CD14-positive monocyte (primary cell): Measurements from ENCODE around the gene ITGA5. TPM values are rescaled to one million over a fixed set of nuclear protein-coding genes. Genes with fewer than 3 reads are reported as not detected.

Experiments
- DNase-seq, 3 donors: peaks; one replicate each; pipeline ENCODE4 v3.0.0-alpha.2; 2011 to 2022
- H2AFZ ChIP-seq: 2 replicates; pipeline ENCODE4 v1.6.0; 2012; ENCODE audit warnings: mild to moderate bottlenecking, low read depth, low read length, inconsistent platforms; ENCODE audit not compliant: insufficient read depth, poor library complexity, severe bottlenecking
- H3K27ac ChIP-seq, 2 donors: 1 replicate in 1 of 2; 2 replicates in 1 of 2; pipeline ENCODE4 v1.5.1; 2012 to 2013; ENCODE audit warnings: low read length in 2 of 2, control low read depth in 1 of 2, inconsistent platforms in 1 of 2, low read depth in 1 of 2, mild to moderate bottlenecking in 1 of 2
- H3K27me3 ChIP-seq, 2 donors: one replicate each; pipeline versions ENCODE4 v1.6.0 to v1.6.1; 2011 to 2013; ENCODE audit warnings: low read length in 2 of 2; ENCODE audit not compliant: control insufficient read depth in 2 of 2, insufficient read depth in 2 of 2
- H3K36me3 ChIP-seq, 2 donors: replicated peaks in 1 of 2; 1 replicate in 1 of 2; 2 replicates in 1 of 2; pipeline versions ENCODE4 v1.5.1 to v1.6.1; 2012 to 2013; ENCODE audit warnings: low read length in 2 of 2, control low read depth in 1 of 2, inconsistent platforms in 1 of 2, mild to moderate bottlenecking in 1 of 2; ENCODE audit not compliant: insufficient read depth in 2 of 2, control insufficient read depth in 1 of 2
- H3K4me1 ChIP-seq, 2 donors: 1 replicate in 1 of 2; 2 replicates in 1 of 2; pipeline versions ENCODE4 v1.5.1 to v1.6.1; 2012 to 2013; ENCODE audit warnings: low read length in 2 of 2, control low read depth in 1 of 2, inconsistent platforms in 1 of 2, mild to moderate bottlenecking in 1 of 2, moderate library complexity in 1 of 2; ENCODE audit not compliant: insufficient read depth in 2 of 2, control insufficient read depth in 1 of 2
- H3K4me2 ChIP-seq: replicated peaks from 2 replicates; pipeline ENCODE3; 2012; ENCODE audit warnings: low read length, moderate library complexity, mild to moderate bottlenecking; ENCODE audit not compliant: poor library complexity, severe bottlenecking; ENCODE audit errors: extremely low read depth
- H3K4me3 ChIP-seq, 3 experiments: fragments of 200-600 bp in 1 of 3; sonication (generic) in 1 of 3; replicated peaks in 1 of 3; 1 replicate in 2 of 3; 2 replicates in 1 of 3; pipeline ENCODE4 v1.5.1; 2011 to 2013; ENCODE audit warnings: low read length in 3 of 3, mild to moderate bottlenecking in 3 of 3, control low read depth in 2 of 3, low read depth in 2 of 3, inconsistent platforms in 1 of 3, moderate library complexity in 1 of 3
- H3K79me2 ChIP-seq: 2 replicates; pipeline ENCODE4 v1.6.0; 2012; ENCODE audit warnings: mild to moderate bottlenecking, control low read depth, inconsistent platforms, low read length, moderate library complexity; ENCODE audit not compliant: insufficient read depth
- H3K9ac ChIP-seq: 2 replicates; pipeline ENCODE4 v1.6.0; 2017; ENCODE audit warnings: low read length, mild to moderate bottlenecking; ENCODE audit not compliant: insufficient read depth, poor library complexity, severe bottlenecking
- H3K9me3 ChIP-seq, 2 donors: replicated peaks in 1 of 2; 1 replicate in 1 of 2; 2 replicates in 1 of 2; pipeline versions ENCODE4 v1.5.1 to v1.6.1; 2012 to 2013; ENCODE audit warnings: low read length in 2 of 2, control low read depth in 1 of 2; ENCODE audit not compliant: control insufficient read depth in 1 of 2, insufficient read depth in 1 of 2
- H4K20me1 ChIP-seq: 2 replicates; pipeline ENCODE4 v1.6.0; 2012; ENCODE audit warnings: mild to moderate bottlenecking, low read length, control low read depth, moderate library complexity; ENCODE audit not compliant: insufficient read depth
- H3K27ac Mint-ChIP-seq, 7 donors: one replicate each; pipeline ENCODE4 v1.8.0; 2020; ENCODE audit warnings: mild to moderate bottlenecking in 7 of 7, mixed read lengths in 7 of 7, moderate library complexity in 6 of 7, inconsistent platforms in 2 of 7
- H3K27me3 Mint-ChIP-seq, 3 donors: one replicate each; pipeline ENCODE4 v1.8.0; 2021 to 2022; ENCODE audit warnings: low read depth in 3 of 3, mild to moderate bottlenecking in 3 of 3, mixed read lengths in 3 of 3, moderate library complexity in 3 of 3, inconsistent platforms in 1 of 3
- H3K36me3 Mint-ChIP-seq, 2 donors: one replicate each; pipeline ENCODE4 v1.8.0; 2020; ENCODE audit warnings: mixed read lengths in 2 of 2, inconsistent platforms in 1 of 2, mild to moderate bottlenecking in 1 of 2
- H3K4me1 Mint-ChIP-seq: one replicate; pipeline ENCODE4 v1.8.0; 2020; ENCODE audit warnings: mild to moderate bottlenecking, mixed read lengths
- H3K4me3 Mint-ChIP-seq, 2 donors: one replicate each; pipeline ENCODE4 v1.8.0; 2020; ENCODE audit warnings: mild to moderate bottlenecking in 2 of 2, mixed read lengths in 2 of 2, moderate library complexity in 1 of 2
- H3K9me3 Mint-ChIP-seq, 7 donors: one replicate each; pipeline ENCODE4 v1.8.0; 2020 to 2022; ENCODE audit warnings: mixed read lengths in 7 of 7, mild to moderate bottlenecking in 6 of 7, moderate library complexity in 6 of 7, inconsistent platforms in 2 of 7
- CTCF ChIP-seq: fragments of 200-600 bp; IDR thresholded peaks from one replicate; pipeline ENCODE4 v1.8.0; 2022; ENCODE audit warnings: antibody characterized with exemption, mild to moderate bottlenecking
- WGBS: methylation state at CpG from one replicate; pipeline ENCODE4 v1.1.5; 2013; ENCODE audit warnings: missing lambda C conversion rate; ENCODE audit not compliant: insufficient coverage; 5-methylcytosine and 5-hydroxymethylcytosine counted together
- intact Hi-C, 2 donors: fragments of 100-400 bp; cut with micrococcal nuclease; formaldehyde crosslinking; loops; one replicate each; pipeline versions ENCODE4 v1.15.0 to v1.15.1; 2023
- polyA plus RNA-seq, 3 donors: library from polyadenylated mRNA; depleted of rRNA in 1 of 3; unstranded in 2 of 3; stranded (reverse) in 1 of 3; fragments of 300-500 nt in 2 of 3; fragments of >200 nt in 1 of 3; fragmentation: Illumina TruSeq in 2 of 3; gene quantifications; 1 replicate in 2 of 3; 2 replicates in 1 of 3; pipeline ENCODE4 v1.2.3, GENCODE V29; 2012 to 2021

ITGA5 gene
- polyA plus RNA-seq, 3 donors: 85.5 to 142 (median 99.4) TPM

GRCh38 chr12:54368025-54368708 lies 50.9 kb downstream of the ITGA5 start:
- Histone ChIP-seq H4K20me1 (peaks cover 45% of the 10 kb centered on the region), H3K27ac (peak overlapping the region; percentile 42 to 76), H3K36me3 (peaks cover 32 to 40% of the 10 kb centered on the region in 2 donors), H3K79me2 (peaks cover 8% of the 10 kb centered on the region), H3K4me2 (peak overlapping the region; percentile 75), H2AFZ (no peak overlapping the region), H3K9ac (peak overlapping the region; percentile 39), H3K27me3 (no peaks in the 10 kb centered on the region), H3K9me3 (no peaks in the 10 kb centered on the region), H3K4me3 (peak overlapping the region in 2 of 3 experiments; percentile 5 to 66), H3K4me1 (peaks cover 65 to 74% of the 10 kb centered on the region in 2 donors)
- H3K27me3 Mint-ChIP-seq: peaks cover 0 to 2% (median 0%) of the 10 kb centered on the region in 3 donors
- H3K36me3 Mint-ChIP-seq: peaks cover 29 to 38% of the 10 kb centered on the region in 2 donors
- peaks cover 0 to 2% (median 0%) of the 10 kb centered on the region in 7 donors for H3K9me3 Mint-ChIP-seq
- WGBS: 8% methylated on average over 3 of the region's 5 CpGs
- intact Hi-C loops: loop anchor here (2.0 to 5.0 kb wide), 3 partner anchors 41 to 73 kb away; partner anchors contain the start of gene COPZ1 (in 1 of the 2)
- peak in 2 of 3 donors; percentile 62 to 66 for DNase-seq
- peak overlapping the region; percentile 64 to 80 for H3K4me3 Mint-ChIP-seq
- TF ChIP-seq CTCF: no peak
- H3K27ac Mint-ChIP-seq: peak overlapping the region; percentile 76 to 93 (median 86)
- H3K4me1 Mint-ChIP-seq: peaks cover 73% of the 10 kb centered on the region

GRCh38 chr12:54364413-54364812 lies 54.7 kb downstream of the ITGA5 start, which contains the start of gene GPR84:
TSS of gene GPR84 (minus strand) at chr12:54364486. CDS start at chr12:54363851, 635 bp downstream.
- peaks cover 3 to 7% of the 10 kb centered on the region in 2 donors for H3K36me3 Mint-ChIP-seq
- peaks cover 8% of the 10 kb centered on the region for H4K20me1 ChIP-seq
- H3K9me3 Mint-ChIP-seq: peaks cover 0 to 2% (median 0%) of the 10 kb centered on the region in 7 donors
- peaks cover 1 to 3% of the 10 kb centered on the region in 2 donors for H3K36me3 ChIP-seq
- WGBS: 0% methylated on average over 4 of the region's 4 CpGs
- peaks cover 83 to 84% of the 10 kb centered on the region in 2 donors for H3K4me1 ChIP-seq
- peaks cover 71% of the 10 kb centered on the region for H3K4me1 Mint-ChIP-seq
- H3K27ac ChIP-seq: peak within 1 kb of the TSS; percentile 75 to 95
- no peaks in the 10 kb centered on the region for H3K27me3 ChIP-seq
- DNase-seq: peak; percentile 85 to 97 (median 97)
- H3K4me2 ChIP-seq: peak within 1 kb of the TSS; percentile 72
- peak within 1 kb of the TSS in 2 of 3 experiments; percentile 39 to 66 for H3K4me3 ChIP-seq
- peaks cover 0 to 2% (median 0%) of the 10 kb centered on the region in 3 donors for H3K27me3 Mint-ChIP-seq
- no peaks in the 10 kb centered on the region for H3K9me3 ChIP-seq
- H3K4me3 Mint-ChIP-seq: peak within 1 kb of the TSS; percentile 81 to 85
- peak within 1 kb of the TSS; percentile 62 for H3K9ac ChIP-seq
- H2AFZ ChIP-seq: no peak within 1 kb of the TSS
- no peak for TF ChIP-seq CTCF
- peaks cover 21% of the 10 kb centered on the region for H3K79me2 ChIP-seq
- intact Hi-C loops: no loop called here
- H3K27ac Mint-ChIP-seq: peak within 1 kb of the TSS; percentile 95 to 100 (median 99)
